Epithelial cell of proximal tubule (primary cell): ENCODE results near the gene C11orf91. TPM values are rescaled to one million over a fixed set of nuclear protein-coding genes. Genes with fewer than 3 reads are reported as not detected.

Experiments used
- DNase-seq: peaks from one replicate; pipeline ENCODE4 v3.0.0-alpha.2; 2011; ENCODE audit warnings: low read depth
- H3K4me3 ChIP-seq: 2 replicates; pipeline ENCODE4 v1.5.1; 2011; ENCODE audit warnings: low read depth, mild to moderate bottlenecking, low read length
- CTCF ChIP-seq: conservative IDR thresholded peaks from 2 replicates; pipeline ENCODE4 v1.5.1; 2012; ENCODE audit warnings: low read depth, mild to moderate bottlenecking, low read length
- total RNA-seq: library from RNA; depleted of rRNA; stranded (reverse); fragments of >200 nt; gene quantifications from 2 replicates; pipeline ENCODE4 v1.2.3, GENCODE V29; 2015

The C11orf91 gene
- not detected in 2 replicates for total RNA-seq

GRCh38 chr11:33700502-33701271 lies at the start of gene C11orf91:
TSS of gene C11orf91 (minus strand) at chr11:33700826. CDS start at chr11:33700740, 86 bp downstream.
- TF ChIP-seq CTCF, result no peak
- peak within 1 kb of the TSS; percentile 57 for H3K4me3 ChIP-seq
- no peak for DNase-seq

GRCh38 chr11:33747979-33748378 lies 47.4 kb upstream of the C11orf91 start:
- TF ChIP-seq CTCF, result no peak
- no peak overlapping the region for H3K4me3 ChIP-seq
- no peak for DNase-seq

- no peak for DNase-seq
- no peak for TF ChIP-seq CTCF
- no peak overlapping the region for H3K4me3 ChIP-seq
Observed at GRCh38 chr11:33743291-33743690, 42.7 kb upstream of the C11orf91 start.

- no peak for DNase-seq
Observed at GRCh38 chr11:33742249-33742851, 41.7 kb upstream of the C11orf91 start.

GRCh38 chr11:33741806-33742205 lies 41.2 kb upstream of the C11orf91 start:
- no peak for TF ChIP-seq CTCF
- H3K4me3 ChIP-seq, result no peak overlapping the region
- no peak for DNase-seq

More at GRCh38 chr11:33742249-33742851, 41.7 kb upstream of the C11orf91 start:
- no peak overlapping the region for H3K4me3 ChIP-seq
- TF ChIP-seq CTCF, result no peak

GRCh38 chr11:33737362-33737821 lies 36.8 kb upstream of the C11orf91 start:
- no peak for TF ChIP-seq CTCF
- peak overlapping the region; percentile 93 for H3K4me3 ChIP-seq
- DNase-seq, result no peak
